ENCODE measurements around the gene PLXNB2. TPM values are rescaled to one million over a fixed set of nuclear protein-coding genes. Genes with fewer than 3 reads are reported as not detected.

PLXNB2 gene
- total RNA-seq, 1 experiment from 2014 or later = 227 TPM

DNA sequence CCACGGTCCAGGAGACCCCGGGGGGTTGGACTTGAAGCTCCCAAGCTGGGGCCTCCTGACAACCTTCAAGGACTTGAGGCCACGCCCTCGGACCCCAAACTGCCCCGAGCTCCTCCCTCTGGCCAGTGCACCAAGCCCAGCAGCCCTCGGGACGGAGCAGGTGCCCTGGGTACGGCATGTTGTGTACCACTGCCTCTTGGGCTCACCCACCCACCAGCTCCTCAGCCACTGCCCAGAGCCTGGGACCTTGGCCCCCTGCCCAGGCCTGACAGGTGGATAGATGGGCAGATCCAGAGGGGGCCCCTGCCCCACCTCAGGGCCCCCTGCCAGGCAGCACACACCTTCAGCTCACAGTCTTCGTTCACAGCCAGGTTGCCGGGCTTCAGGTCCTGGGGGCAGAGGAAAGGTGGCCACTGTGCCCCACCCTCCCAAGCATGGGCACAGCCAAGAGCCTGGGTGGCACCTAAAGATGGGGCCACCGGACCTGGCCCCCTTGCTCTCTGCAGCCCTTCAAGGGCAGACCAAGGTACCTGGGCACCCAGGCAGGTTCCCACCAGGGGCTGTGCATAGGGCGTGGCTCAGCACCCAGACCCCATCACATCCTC lies 51.1 kb downstream of the PLXNB2 start:
- H3K27me3 ChIP-seq (ENCODE audit: control insufficient read depth, insufficient read depth, low read length) = no peaks in the 10 kb centered on the region
- peaks cover 28% of the 10 kb centered on the region for H3K4me1 ChIP-seq (ENCODE audit: control insufficient read depth, insufficient read depth, low read length)
- DNase-seq (ENCODE audit: low read depth, low spot score) = no peak
- no peak for ATAC-seq
- in situ Hi-C loops (cut with HindIII; ENCODE audit: low pct_unique_long_range_greater_than_20kb, low sequenced_read_pairs) = no loop called here
- H3K27ac ChIP-seq (ENCODE audit: low read length) = no peak overlapping the region
- no peaks in the 10 kb centered on the region; the same call in 1 of the 2 replicates for H3K36me3 ChIP-seq (ENCODE audit: control insufficient read depth, insufficient read depth, low read length)
- ChIA-PET CTCF (no interaction called here), POLR2A (interaction anchor here (0.6 kb wide), 1 partner anchor 77 kb away, joined by 4 read pairs; no protein-coding TSS in a partner anchor)
- intact Hi-C loops (cut with micrococcal nuclease; ENCODE audit: unreplicated experiment) = no loop called here
- TF ChIP-seq POLR2AphosphoS5 (IDR thresholded peaks at IDR 0.05; ENCODE audit: low read depth, low read length) = no peak
- TF ChIP-seq SIN3A (IDR thresholded peaks at IDR 0.05; ENCODE audit: borderline replicate concordance, insufficient read depth, low read depth, low read length) = no peak
- TF ChIP-seq, protein P1, sequence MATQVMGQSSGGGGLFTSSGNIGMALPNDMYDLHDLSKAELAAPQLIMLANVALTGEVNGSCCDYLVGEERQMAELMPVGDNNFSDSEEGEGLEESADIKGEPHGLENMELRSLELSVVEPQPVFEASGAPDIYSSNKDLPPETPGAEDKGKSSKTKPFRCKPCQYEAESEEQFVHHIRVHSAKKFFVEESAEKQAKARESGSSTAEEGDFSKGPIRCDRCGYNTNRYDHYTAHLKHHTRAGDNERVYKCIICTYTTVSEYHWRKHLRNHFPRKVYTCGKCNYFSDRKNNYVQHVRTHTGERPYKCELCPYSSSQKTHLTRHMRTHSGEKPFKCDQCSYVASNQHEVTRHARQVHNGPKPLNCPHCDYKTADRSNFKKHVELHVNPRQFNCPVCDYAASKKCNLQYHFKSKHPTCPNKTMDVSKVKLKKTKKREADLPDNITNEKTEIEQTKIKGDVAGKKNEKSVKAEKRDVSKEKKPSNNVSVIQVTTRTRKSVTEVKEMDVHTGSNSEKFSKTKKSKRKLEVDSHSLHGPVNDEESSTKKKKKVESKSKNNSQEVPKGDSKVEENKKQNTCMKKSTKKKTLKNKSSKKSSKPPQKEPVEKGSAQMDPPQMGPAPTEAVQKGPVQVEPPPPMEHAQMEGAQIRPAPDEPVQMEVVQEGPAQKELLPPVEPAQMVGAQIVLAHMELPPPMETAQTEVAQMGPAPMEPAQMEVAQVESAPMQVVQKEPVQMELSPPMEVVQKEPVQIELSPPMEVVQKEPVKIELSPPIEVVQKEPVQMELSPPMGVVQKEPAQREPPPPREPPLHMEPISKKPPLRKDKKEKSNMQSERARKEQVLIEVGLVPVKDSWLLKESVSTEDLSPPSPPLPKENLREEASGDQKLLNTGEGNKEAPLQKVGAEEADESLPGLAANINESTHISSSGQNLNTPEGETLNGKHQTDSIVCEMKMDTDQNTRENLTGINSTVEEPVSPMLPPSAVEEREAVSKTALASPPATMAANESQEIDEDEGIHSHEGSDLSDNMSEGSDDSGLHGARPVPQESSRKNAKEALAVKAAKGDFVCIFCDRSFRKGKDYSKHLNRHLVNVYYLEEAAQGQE (IDR thresholded peaks at IDR 0.05; ENCODE audit: insufficient read depth in 1 of 2, low read depth in 2 of 2, low read length in 1 of 2) = no peak
- TF ChIP-seq, protein P2, sequence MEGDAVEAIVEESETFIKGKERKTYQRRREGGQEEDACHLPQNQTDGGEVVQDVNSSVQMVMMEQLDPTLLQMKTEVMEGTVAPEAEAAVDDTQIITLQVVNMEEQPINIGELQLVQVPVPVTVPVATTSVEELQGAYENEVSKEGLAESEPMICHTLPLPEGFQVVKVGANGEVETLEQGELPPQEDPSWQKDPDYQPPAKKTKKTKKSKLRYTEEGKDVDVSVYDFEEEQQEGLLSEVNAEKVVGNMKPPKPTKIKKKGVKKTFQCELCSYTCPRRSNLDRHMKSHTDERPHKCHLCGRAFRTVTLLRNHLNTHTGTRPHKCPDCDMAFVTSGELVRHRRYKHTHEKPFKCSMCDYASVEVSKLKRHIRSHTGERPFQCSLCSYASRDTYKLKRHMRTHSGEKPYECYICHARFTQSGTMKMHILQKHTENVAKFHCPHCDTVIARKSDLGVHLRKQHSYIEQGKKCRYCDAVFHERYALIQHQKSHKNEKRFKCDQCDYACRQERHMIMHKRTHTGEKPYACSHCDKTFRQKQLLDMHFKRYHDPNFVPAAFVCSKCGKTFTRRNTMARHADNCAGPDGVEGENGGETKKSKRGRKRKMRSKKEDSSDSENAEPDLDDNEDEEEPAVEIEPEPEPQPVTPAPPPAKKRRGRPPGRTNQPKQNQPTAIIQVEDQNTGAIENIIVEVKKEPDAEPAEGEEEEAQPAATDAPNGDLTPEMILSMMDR (IDR thresholded peaks at IDR 0.05) = no peak
- TF ChIP-seq TCF7L2 (IDR thresholded peaks at IDR 0.05; ENCODE audit: low read depth, low read length) = no peak
- BruUV-seq (replicated peaks) = no TSS peak
- H3K4me3 ChIP-seq (ENCODE audit: low read depth in 2 of 2, low read length in 2 of 2) = no peak overlapping the region
- H3K9me3 ChIP-seq (ENCODE audit: control insufficient read depth, insufficient read depth, low read depth, low read length) = no peaks in the 10 kb centered on the region

DNA sequence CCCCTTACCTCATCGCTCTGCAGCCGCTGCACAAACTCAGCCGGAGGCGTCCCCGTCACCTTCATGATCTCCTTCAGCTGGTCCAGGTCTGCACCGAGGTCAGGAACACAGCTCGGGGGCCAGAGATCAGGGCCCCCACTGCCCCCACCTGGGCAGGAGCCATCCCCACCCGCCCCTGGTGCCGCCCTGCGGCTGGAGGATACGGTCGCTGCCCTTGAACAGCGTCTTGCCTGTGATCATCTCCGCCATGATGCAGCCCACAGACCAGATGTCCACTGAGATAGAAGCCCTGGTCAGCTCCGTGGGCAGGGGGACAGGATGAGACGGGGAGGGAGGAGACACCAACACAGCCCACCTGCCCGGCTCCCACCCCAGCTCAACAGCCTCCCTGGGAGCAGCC lies 51.8 kb downstream of the PLXNB2 start:
- intact Hi-C loops (cut with micrococcal nuclease; ENCODE audit: unreplicated experiment) = no loop called here

More for the DNA sequence above, 51.8 kb downstream of the PLXNB2 start:
- POLR2A ChIA-PET = no interaction called here
- Histone ChIP-seq H3K36me3 (ENCODE audit: control insufficient read depth, insufficient read depth, low read length) (no peaks in the 10 kb centered on the region), H3K4me3 (ENCODE audit: low read depth in 2 of 2, low read length in 2 of 2) (no peak overlapping the region), H3K27me3 (ENCODE audit: control insufficient read depth, insufficient read depth, low read length) (no peaks in the 10 kb centered on the region), H3K4me1 (ENCODE audit: control insufficient read depth, insufficient read depth, low read length) (peaks cover 28% of the 10 kb centered on the region), H3K27ac (ENCODE audit: low read length) (no peak overlapping the region), H3K9me3 (ENCODE audit: control insufficient read depth, insufficient read depth, low read depth, low read length) (no peaks in the 10 kb centered on the region)
- TF ChIP-seq, protein P1 (IDR thresholded peaks at IDR 0.05; ENCODE audit: insufficient read depth in 1 of 2, low read depth in 2 of 2, low read length in 1 of 2) = no peak
- no peak for TF ChIP-seq POLR2AphosphoS5 (IDR thresholded peaks at IDR 0.05; ENCODE audit: low read depth, low read length)
- TF ChIP-seq, protein P2 (IDR thresholded peaks at IDR 0.05) = no peak
- ATAC-seq (no peak), DNase-seq (ENCODE audit: low read depth, low spot score) (no peak)
- in situ Hi-C loops (cut with HindIII; ENCODE audit: low pct_unique_long_range_greater_than_20kb, low sequenced_read_pairs) = no loop called here
- CTCF ChIA-PET = no interaction called here
- BruUV-seq (replicated peaks) = no TSS peak

All from Panc1 (cell line).